Activated effector memory CD4-positive, alpha-beta T cell treated with anti-CD3 and anti-CD28 coated beads, Interleukin-2, amount 50 U/mL, for 16 hours (primary cell): ENCODE data around the gene SUPT3H.
A peak's percentile ranks its signal among the peaks of the same experiment; 100 is the strongest.

ENCODE experiments used
- DNase-seq: peaks from one replicate; pipeline ENCODE4 v3.0.0-alpha.2; 2020

The SUPT3H gene

DNA sequence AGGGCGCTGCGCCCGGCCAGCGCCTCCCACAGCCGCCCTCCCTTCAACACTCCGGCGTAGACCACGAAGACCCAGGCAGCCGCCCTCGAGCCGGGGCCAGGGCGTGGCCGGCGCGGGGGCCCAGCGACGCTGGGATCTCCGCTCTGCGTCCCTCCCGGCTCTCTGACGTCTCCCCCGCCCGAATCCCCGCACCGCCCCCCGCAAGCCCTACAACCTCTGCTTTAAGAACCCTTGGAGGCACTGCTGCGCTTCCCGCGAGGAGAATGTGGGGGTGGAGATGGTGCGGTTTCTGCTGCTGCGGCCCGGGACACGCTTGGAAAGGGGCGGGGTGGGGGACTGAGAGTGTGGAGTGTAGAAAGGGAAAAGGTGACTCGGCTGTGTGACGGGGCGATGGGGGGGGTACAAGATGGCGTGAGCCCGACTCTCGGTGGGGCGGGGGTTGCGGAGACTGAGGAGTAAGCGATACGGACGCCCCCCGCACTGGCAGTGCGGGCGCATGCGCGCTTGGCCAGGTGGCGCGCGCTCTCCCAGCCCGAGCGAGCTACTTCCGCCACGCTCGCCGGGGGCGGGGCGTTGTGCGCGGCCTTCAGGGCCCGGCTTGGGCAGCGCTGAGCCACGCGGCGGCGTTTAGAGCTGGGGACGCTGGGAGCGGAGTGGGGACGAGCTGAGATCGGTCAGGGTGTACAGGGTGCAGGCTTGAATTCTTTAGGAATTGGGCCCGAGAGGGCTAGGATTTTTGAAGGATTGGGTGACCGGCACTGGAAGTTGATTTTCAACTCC lies at the start of gene SUPT3H:
Gene SUPT3H (minus strand): TSS at position 381 of the 780 bp plus-strand sequence.
- peak; percentile 96 for DNase-seq

DNA sequence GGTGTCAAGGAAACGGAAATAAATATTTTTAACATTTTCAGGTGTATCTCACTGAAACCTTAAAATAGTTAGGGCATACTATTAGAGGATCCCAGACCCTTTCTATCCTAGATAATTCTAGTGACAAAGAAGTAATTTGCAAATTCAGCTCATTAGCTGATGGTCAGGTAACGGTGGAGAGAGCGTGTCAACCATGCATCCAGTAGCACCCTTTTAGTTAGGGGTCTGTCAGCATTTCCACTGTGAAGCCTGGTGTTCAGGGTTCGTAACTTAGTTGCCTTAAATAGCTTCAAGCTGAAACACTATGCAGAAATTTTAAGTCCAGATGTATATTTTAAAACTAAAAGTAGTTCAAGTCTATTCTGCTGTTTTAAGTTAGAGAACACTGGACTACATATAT lies 48.5 kb upstream of the SUPT3H start:
- DNase-seq: no peak

- DNase-seq: peak; percentile 78
Measured at GRCh38 chr6:45424451-45424861, 46.7 kb upstream of the SUPT3H start.

GRCh38 chr6:45423824-45424450 lies 46.2 kb upstream of the SUPT3H start:
- DNase-seq: peak; percentile 71

DNA sequence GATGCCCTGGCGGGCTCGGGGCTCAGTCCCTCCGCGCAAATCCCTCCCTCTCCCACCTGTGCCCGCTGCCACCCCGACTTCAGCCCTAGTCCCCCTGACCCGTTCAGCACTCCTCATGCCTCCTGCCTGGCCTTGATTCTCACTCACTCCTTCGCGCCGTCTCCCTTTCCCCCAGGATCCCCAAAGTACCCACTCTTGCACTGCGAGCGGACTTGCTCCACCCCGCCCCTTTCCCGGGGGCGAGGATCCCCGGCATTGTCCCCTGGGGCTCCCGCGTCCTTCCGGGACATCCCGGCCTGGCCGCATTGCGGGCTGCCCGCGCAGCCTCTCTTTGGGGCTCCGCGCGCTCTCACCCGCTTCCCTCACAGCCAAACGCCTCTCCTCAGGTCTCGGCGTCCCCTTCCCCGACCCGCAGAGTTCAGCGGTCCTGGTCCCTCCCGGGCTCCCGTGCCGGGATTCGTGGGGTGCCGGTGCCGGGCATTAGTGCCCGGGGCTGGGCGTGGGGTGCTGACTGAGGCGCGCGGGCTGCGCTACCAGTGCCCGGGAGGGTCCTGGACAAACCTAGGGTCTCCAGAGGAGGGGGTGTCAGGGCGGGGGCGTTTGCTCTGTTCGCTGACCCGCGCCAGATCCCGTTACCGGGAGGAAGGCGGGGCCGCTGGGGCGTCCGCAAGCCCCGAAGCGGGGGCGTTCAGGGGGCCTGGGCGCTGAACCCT lies 45.5 kb upstream of the SUPT3H start:
- peak; percentile 80 for DNase-seq

- peak; percentile 85 for DNase-seq
Measured at GRCh38 chr6:45422503-45423110, 44.9 kb upstream of the SUPT3H start.

DNA sequence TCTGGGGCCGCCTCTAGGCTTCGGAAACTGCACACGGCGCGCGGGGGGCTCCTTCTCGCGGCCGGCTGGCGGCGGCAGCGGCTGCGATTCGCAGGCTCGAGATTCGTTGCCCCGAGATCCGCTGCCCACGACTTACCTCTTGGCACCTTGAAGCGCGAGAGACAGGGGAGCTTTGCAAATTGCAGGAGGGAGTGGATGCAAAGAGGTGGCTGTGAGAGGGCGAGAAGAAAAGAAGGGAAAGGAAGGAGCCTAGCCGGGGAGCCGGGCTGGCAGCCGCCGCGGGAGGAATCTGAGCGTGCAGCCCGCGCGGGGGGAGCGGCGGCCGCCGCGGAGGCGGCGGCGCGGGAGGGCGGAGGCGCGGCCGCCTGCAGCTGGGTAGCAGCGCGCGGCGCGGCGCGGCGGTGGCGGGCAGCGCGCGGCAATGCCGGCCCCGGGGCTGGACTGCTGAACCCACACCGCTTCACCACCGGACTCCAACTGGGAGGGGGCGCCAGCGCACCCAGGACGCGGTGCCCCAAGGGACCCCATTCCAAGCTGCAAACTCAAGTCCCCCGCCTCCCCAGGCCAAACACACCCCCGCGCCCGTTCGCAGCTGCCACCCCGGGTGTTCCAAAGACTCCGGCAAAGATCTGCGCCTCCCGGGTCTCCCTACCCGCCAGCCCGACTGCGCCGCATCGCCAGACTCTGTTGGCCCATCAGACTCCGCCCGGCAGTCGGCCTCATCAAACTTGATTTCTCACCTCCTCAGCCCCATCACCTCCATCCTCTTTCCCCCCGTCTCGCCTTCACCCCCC lies 44.2 kb upstream of the SUPT3H start:
- DNase-seq: peak; percentile 85

DNA sequence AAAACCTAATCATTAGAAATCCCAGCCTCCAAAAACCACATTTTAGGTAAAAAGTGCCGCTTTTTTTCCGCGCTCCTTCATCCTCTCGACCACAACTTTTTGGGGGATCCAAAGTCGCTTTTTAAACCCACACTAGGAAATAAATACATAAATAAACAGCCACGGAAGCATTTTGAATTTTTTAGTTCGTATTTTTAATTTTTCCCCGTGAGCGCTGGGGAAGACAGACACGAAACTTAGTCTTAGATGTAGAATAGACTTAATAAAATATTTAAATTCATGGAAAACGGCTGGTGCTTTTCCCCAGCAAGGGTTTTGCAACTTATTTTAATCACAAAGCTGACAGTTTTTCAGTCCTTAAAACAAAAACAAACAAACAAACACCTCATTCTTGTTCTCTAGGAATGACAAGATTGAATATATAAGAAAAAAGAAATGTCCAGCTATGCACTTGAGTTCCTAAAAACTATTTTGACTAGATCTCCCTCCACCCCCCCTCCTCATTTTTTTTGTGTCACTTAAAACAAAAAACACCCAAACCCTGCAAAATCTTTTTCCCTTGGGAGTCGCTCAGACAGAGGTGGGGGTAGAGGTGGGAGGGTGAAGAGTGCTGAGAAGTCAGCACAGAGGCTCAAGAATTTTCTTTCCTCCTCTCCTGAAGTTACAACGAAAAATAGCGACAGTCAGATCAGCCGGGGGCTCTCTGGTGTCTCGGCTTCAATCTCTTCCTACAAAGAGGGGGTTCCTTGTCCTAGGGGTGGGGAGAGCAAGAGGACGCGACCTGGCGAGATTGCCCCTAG lies 43.4 kb upstream of the SUPT3H start:
- DNase-seq: no peak

GRCh38 chr6:45420083-45420908 lies 42.6 kb upstream of the SUPT3H start:
- peak; percentile 87 for DNase-seq

- peak; percentile 87 for DNase-seq
Measured at GRCh38 chr6:45419571-45420082, 41.9 kb upstream of the SUPT3H start.

GRCh38 chr6:45417436-45417835 lies 39.7 kb upstream of the SUPT3H start:
- DNase-seq: no peak

GRCh38 chr6:45416700-45417099 lies 39.0 kb upstream of the SUPT3H start:
- no peak for DNase-seq

- DNase-seq: no peak
Measured at GRCh38 chr6:45415788-45416518, 38.2 kb upstream of the SUPT3H start.

DNA sequence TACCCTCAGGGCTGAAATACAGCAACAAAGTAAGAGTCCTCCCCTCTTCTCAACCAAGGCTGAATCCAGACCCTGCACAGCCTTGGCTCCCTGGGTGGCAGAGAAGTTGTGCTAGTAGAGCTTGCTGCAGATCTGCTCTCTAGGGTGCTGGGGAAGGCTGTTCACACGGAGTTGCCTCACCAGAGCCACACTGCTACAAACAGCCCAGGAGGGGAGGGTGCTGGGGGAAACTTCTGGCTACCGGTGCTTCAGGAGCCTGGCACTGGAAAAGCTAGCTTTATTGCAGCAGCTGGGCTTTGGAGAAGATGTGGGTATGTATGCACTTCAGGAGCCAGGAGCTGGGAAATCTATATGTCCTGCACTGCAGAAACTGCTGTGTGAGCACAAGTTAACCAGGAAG lies 37.6 kb upstream of the SUPT3H start:
- DNase-seq: no peak

DNA sequence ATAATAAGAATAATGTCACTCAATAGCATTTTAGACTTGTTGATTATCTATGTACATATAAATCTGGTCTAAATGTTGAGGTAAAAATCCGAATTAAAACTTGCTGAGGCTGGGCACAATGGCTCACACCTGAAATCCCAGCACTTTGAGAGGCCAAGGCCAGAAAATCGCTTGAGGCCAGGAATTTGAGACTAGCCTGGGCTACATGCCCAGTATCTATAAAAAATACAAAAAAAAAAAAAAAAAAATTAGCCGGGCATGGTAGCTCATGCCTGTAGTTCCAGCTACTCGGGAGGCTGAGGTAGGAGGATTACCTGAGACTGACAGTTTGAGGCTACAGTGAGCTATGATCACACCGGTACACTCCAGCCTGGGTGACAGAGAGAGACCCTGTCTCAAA lies 34.2 kb upstream of the SUPT3H start:
- no peak for DNase-seq

GRCh38 chr6:45400021-45400420 lies 22.3 kb upstream of the SUPT3H start:
- no peak for DNase-seq

- DNase-seq: no peak
Measured at GRCh38 chr6:45398075-45398813, 20.5 kb upstream of the SUPT3H start.

- DNase-seq: no peak
Measured at GRCh38 chr6:45394586-45395095, 16.9 kb upstream of the SUPT3H start.

GRCh38 chr6:45388328-45388727 lies 10.6 kb upstream of the SUPT3H start:
- no peak for DNase-seq
